ENCODE measurements around the gene BMP7.

Gene BMP7

GRCh38 chr20:57213291-57213690 lies 53.1 kb downstream of the BMP7 start:
- Histone ChIP-seq H3K4me2 (ENCODE audit: low read depth, low read length, poor library complexity, severe bottlenecking) (no peak overlapping the region), H2AFZ (ENCODE audit: low read length) (no peak overlapping the region)

GRCh38 chr20:57212534-57213276 lies 53.7 kb downstream of the BMP7 start:
- Histone ChIP-seq H3K36me3 (ENCODE audit: insufficient read depth, low read length) (no peaks in the 10 kb centered on the region), H3K9me3 (ENCODE audit: insufficient read depth, low read depth, low read length) (no peaks in the 10 kb centered on the region), H3F3A (ENCODE audit: low read depth) (no peaks in the 10 kb centered on the region), H3K4me2 (ENCODE audit: low read depth, low read length, poor library complexity, severe bottlenecking) (no peak overlapping the region), H3K9me2 (replicated peaks; ENCODE audit: low read depth, low read length) (no peaks in the 10 kb centered on the region), H4K20me1 (ENCODE audit: insufficient read depth, low read length, poor library complexity, severe bottlenecking) (no peaks in the 10 kb centered on the region), H3K9ac (ENCODE audit: low read depth, low read length, poor library complexity, severe bottlenecking) (no peak overlapping the region), H3K27me3 (ENCODE audit: insufficient read depth, low read length, poor library complexity, severe bottlenecking) (no peaks in the 10 kb centered on the region), H3K4me1 (ENCODE audit: insufficient read depth, low read length, poor library complexity, severe bottlenecking) (no peaks in the 10 kb centered on the region), H3K79me2 (ENCODE audit: insufficient read depth, low read length) (no peaks in the 10 kb centered on the region), H3K4me3 (ENCODE audit: low read length, poor library complexity, severe bottlenecking) (no peak overlapping the region), H2AFZ (ENCODE audit: low read length) (no peak overlapping the region)
- TF ChIP-seq EZH2phosphoT487 (IDR thresholded peaks at IDR 0.05; ENCODE audit: borderline replicate concordance) = no peak
- no peak for TF ChIP-seq CTCF (conservative IDR thresholded peaks at IDR 0.05; ENCODE audit: low read length)

More at GRCh38 chr20:57213291-57213690, 53.1 kb downstream of the BMP7 start:
- Histone ChIP-seq H3K9me2 (replicated peaks; ENCODE audit: low read depth, low read length) (no peaks in the 10 kb centered on the region), H3F3A (ENCODE audit: low read depth) (no peaks in the 10 kb centered on the region), H3K4me3 (ENCODE audit: low read length, poor library complexity, severe bottlenecking) (no peak overlapping the region), H3K36me3 (ENCODE audit: insufficient read depth, low read length) (no peaks in the 10 kb centered on the region), H3K79me2 (ENCODE audit: insufficient read depth, low read length) (no peaks in the 10 kb centered on the region), H3K9ac (ENCODE audit: low read depth, low read length, poor library complexity, severe bottlenecking) (no peak overlapping the region), H3K4me1 (ENCODE audit: insufficient read depth, low read length, poor library complexity, severe bottlenecking) (no peaks in the 10 kb centered on the region), H3K9me3 (ENCODE audit: insufficient read depth, low read depth, low read length) (no peaks in the 10 kb centered on the region), H4K20me1 (ENCODE audit: insufficient read depth, low read length, poor library complexity, severe bottlenecking) (no peaks in the 10 kb centered on the region), H3K27me3 (ENCODE audit: insufficient read depth, low read length, poor library complexity, severe bottlenecking) (no peaks in the 10 kb centered on the region)
- TF ChIP-seq CTCF (conservative IDR thresholded peaks at IDR 0.05; ENCODE audit: low read length) (no peak), EZH2phosphoT487 (IDR thresholded peaks at IDR 0.05; ENCODE audit: borderline replicate concordance) (no peak)

- Histone ChIP-seq H3K9me2 (replicated peaks; ENCODE audit: low read depth, low read length) (no peaks in the 10 kb centered on the region), H4K20me1 (ENCODE audit: insufficient read depth, low read length, poor library complexity, severe bottlenecking) (no peaks in the 10 kb centered on the region), H3K9me3 (ENCODE audit: insufficient read depth, low read depth, low read length) (no peaks in the 10 kb centered on the region), H3K36me3 (ENCODE audit: insufficient read depth, low read length) (no peaks in the 10 kb centered on the region), H3K4me2 (ENCODE audit: low read depth, low read length, poor library complexity, severe bottlenecking) (no peak overlapping the region), H3K27me3 (ENCODE audit: insufficient read depth, low read length, poor library complexity, severe bottlenecking) (no peaks in the 10 kb centered on the region), H3K9ac (ENCODE audit: low read depth, low read length, poor library complexity, severe bottlenecking) (no peak overlapping the region), H2AFZ (ENCODE audit: low read length) (no peak overlapping the region), H3K79me2 (ENCODE audit: insufficient read depth, low read length) (no peaks in the 10 kb centered on the region), H3K4me1 (ENCODE audit: insufficient read depth, low read length, poor library complexity, severe bottlenecking) (no peaks in the 10 kb centered on the region), H3K4me3 (ENCODE audit: low read length, poor library complexity, severe bottlenecking) (no peak overlapping the region), H3F3A (ENCODE audit: low read depth) (no peaks in the 10 kb centered on the region)
- TF ChIP-seq EZH2phosphoT487 (IDR thresholded peaks at IDR 0.05; ENCODE audit: borderline replicate concordance) = no peak
- no peak for TF ChIP-seq CTCF (conservative IDR thresholded peaks at IDR 0.05; ENCODE audit: low read length)
Measured at GRCh38 chr20:57211908-57212533, 54.4 kb downstream of the BMP7 start.
